MV-4-11 (cell line): ENCODE data around the gene PACS1.

Experiments used
- DNase-seq: peaks from one replicate; lab custom pipeline; 2025; lab: John Stamatoyannopoulos, UW

PACS1 gene

DNA sequence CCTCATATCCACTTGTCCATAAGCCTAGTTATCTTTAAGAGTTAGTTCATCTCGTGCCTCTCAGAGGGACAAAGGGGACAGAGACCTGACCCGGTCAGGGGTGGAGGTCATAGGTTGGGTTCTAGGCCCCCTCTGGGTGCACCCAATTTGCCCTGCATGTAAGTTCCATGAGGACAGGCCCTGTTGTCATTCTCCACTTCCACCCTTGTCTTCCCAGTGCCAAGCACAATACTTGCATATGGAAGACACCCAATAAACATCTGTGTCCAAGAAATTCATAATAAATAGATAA lies 220.2 kb downstream of the PACS1 start:
- DNase-seq, result no peak

GRCh38 chr11:66291303-66291705 lies 221.2 kb downstream of the PACS1 start:
- no peak for DNase-seq

DNA sequence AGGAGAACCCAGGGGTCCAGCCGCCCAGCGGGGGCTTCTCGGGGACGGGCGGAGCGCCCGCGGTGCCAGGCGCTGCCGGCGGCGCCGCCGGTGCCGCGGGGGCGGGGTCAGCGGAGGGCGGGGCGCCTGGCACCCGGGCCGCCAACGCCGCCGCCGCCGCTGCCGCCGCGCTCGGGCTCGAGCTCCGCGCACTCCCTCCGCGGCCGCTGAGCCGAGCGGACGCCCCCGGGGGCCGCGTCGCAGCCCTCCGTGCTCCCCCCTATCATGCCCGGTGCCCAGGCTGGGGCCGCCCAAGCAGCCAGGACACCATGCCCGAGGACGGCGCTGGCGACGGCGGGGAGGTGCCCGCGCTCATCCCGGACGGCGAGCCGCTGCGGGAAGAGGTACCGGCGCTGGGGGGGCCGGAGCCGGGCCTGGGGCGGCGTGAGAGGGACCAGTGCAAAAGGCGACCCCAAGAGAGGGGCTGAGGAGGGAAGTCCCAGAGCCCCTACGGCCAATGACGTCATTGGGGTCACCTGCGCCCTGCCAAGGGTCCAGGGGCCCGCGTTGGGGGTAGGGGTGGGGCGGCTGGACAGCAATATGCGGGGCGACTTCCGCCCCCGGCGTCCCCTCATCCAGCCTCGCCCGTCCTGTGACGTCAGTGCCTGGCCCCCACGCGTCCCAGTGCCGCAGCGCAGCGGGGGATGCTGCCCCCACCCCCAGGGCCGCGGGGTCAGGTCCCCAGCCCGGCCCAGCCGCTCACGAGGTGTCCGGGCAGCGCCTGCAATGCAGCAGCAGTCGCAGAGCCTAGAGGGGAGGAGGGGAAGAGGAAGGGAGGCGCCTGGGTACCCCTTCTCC lies 221.9 kb downstream of the PACS1 start, which contains the start of gene TMEM151A:
TSS of gene TMEM151A (plus strand) at position 189 of the 837 bp plus-strand sequence. CDS start at position 309, 120 bp downstream.
- no peak for DNase-seq

DNA sequence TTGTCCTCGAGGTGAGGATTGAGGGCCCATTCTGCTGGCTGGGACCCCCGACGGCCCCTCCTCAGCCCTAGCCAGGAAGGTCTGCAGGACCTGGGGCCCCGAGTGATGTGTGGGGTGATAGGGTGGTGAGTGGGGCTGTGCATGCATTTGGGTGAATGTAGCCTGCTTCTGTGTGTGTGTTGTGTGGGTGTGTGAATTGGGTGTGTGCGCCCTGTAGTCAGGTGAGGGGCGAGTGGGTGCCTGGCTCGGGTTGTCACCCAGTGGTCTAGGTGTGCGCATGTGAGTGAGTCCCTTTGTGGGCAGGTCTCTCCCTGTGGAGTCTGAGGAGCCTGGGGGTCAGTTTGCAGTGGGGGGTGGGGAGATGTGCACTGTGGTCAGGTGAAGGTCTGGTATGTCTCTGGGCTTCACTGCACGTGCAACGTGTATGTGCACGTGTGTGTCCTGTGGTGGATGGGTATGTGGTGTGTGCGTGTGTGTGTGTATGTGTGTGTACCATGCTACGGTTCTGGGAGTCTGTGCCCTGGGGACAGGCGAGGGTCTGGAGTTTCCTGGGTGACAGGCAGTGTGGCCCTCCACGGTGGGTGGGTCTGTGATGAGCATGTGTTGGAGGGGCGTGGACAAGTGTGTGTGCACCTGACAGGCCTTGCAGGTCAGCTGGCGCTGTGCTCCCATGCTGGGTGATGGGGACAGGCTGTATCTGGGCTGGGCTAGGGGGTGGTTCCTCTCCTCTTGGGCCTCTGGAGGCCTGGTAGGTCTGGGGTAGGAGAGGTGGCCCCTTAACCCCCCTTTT lies 222.7 kb downstream of the PACS1 start:
- no peak for DNase-seq

- DNase-seq, result no peak
Measured at GRCh38 chr11:66293352-66293751, 223.3 kb downstream of the PACS1 start.

DNA sequence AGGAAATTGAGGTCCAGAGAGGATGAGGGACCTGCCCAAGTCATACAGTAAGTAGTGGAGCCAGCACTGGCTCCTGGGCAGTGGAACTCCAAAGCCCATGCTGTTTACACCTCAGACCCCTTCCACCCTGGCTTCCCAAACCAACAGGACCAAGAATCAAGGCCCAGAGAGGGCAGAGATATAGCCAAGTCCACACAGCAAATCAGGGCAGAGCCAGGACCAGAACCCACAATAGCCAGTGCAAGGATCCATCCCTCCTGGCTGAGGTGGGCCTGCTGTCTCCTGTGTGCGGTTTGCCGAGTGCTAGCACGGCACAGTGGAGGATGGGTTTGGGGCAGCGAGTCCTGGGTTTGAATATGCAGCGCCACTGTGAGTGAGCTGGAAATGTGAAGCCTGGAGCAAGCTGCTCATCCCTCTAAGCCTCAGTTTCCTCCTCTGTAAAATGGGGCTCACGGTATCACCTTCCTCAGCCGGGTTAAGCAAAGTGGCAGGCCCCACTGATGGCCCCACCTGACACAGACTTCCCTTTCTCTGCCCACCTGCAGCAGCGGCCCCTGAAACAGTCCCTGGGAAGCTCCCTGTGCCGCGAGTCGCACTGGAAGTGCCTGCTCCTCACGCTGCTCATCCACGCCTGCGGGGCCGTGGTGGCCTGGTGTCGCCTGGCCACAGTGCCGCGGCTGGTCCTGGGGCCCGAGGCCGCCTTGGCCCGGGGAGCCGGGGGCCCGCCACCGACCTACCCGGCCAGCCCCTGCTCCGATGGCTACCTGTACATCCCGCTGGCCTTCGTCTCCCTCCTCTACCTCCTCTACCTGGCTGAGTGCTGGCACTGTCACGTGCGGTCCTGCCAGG lies 223.9 kb downstream of the PACS1 start:
- no peak for DNase-seq
